ENCODE measurements around the gene COG4.
A peak's percentile ranks its signal among the peaks of the same experiment; 100 is the strongest.

DNA sequence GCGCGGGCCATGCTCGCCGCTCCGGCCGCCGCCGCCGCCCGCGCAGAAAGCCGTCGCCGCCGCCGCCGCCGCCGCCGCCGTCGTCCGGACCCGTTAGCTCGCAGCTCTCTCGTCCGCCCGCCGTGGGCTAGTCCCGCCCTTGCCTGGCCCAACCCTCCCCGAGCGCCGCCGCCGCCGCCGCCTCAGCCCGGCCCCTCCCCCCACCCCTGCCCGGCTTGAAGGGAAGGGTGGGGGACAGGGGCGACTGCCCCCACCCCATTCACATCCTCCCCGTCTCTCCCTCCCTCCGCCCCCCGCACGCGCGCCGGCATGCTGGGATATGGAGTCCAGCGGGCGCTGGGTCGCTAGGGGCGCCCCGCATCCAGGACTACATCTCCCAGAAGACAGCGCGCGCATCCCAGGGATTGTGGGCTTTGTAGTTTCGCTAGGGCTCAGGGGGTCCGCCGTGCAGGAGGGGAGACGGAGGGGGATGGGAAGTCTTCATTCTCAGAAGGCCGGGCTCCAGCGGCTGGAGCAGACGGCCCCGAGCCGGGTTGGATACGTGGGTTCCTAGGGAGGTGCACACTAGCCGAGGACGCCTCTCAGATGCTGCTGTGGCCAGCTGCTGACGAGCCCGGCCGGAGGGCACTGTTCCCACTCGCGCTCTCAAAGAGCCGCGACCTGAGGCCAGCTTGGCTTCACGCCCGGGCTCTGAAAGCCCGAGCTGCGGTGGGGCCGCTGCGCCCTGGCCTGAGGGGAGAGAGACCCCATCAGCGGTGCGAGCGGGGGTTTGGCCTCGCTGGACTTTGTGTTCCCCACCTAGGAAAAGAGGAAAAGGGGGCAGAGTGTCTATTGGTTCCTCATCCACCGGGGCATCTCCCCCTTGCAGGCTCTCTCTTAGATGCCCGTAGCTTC, 84.1 kb downstream of the COG4 start, which contains the start of gene ST3GAL2:
- TF ChIP-seq POLR2A (IDR thresholded peaks at IDR 0.05; ENCODE audit: low read depth, low read length) (no peak), TAF1 (IDR thresholded peaks at IDR 0.05; ENCODE audit: borderline replicate concordance, low read depth, low read length) (0 out of 2 replicates have a peak, but pooled peaks have one; percentile 34)
